Karpas-422 (cell line): ENCODE measurements around the gene ATP8A1. TPM values are rescaled to one million over a fixed set of nuclear protein-coding genes. Genes with fewer than 3 reads are reported as not detected.

Source experiments
- DNase-seq: peaks from one replicate; pipeline ENCODE4 v3.0.0-alpha.2; 2015
- H2AFZ ChIP-seq: fragments of 200-600 bp; sonication (generic); 2 replicates; pipeline ENCODE4 v1.6.1; 2014; ENCODE audit warnings: antibody characterized with exemption, low read length, mixed read lengths
- H3K27ac ChIP-seq: fragments of 200-600 bp; sonication (generic); 2 replicates; pipeline ENCODE4 v1.5.1; 2014; ENCODE audit warnings: mild to moderate bottlenecking, low read length, moderate library complexity
- H3K27me3 ChIP-seq: fragments of 200-600 bp; sonication (generic); 2 replicates; pipeline ENCODE4 v1.6.1; 2014; ENCODE audit warnings: low read length, mixed read lengths
- H3K36me3 ChIP-seq: fragments of 200-600 bp; sonication (generic); 2 replicates; pipeline ENCODE4 v1.6.1; 2014; ENCODE audit warnings: low read length, mixed read lengths; ENCODE audit not compliant: insufficient read depth
- H3K4me1 ChIP-seq: fragments of 200-600 bp; sonication (generic); 2 replicates; pipeline ENCODE4 v1.6.1; 2014; ENCODE audit warnings: mild to moderate bottlenecking, low read length, mixed read lengths
- H3K4me2 ChIP-seq: fragments of 200-600 bp; sonication (generic); 2 replicates; pipeline ENCODE4 v1.6.1; 2014; ENCODE audit warnings: low read length, low read depth, mild to moderate bottlenecking; ENCODE audit not compliant: poor library complexity, severe bottlenecking
- H3K4me3 ChIP-seq: fragments of 200-600 bp; sonication (generic); 2 replicates; pipeline ENCODE4 v1.5.1; 2014; ENCODE audit warnings: mild to moderate bottlenecking, antibody characterized with exemption, low read length, mixed read lengths
- H3K79me2 ChIP-seq: fragments of 200-600 bp; sonication (generic); 2 replicates; pipeline ENCODE4 v1.6.1; 2014; ENCODE audit warnings: mild to moderate bottlenecking, low read length, mixed read lengths
- H3K9ac ChIP-seq: fragments of 200-600 bp; sonication (generic); 2 replicates; pipeline ENCODE4 v1.6.0; 2014; ENCODE audit warnings: low read length
- H3K9me2 ChIP-seq: fragments of 200-600 bp; sonication (generic), shearing (Covaris generic); replicated peaks from 2 replicates; pipeline ENCODE4 v1.6.0; 2014; ENCODE audit warnings: mild to moderate bottlenecking, low read length, moderate library complexity; ENCODE audit not compliant: insufficient read depth
- H3K9me3 ChIP-seq: fragments of 300-700, 200-600 bp; sonication (generic); 2 replicates; pipeline ENCODE4 v1.6.1; 2014; ENCODE audit warnings: low read length, mixed read lengths
- H4K20me1 ChIP-seq: fragments of 200-600 bp; sonication (generic); 2 replicates; pipeline ENCODE4 v1.6.1; 2014; ENCODE audit warnings: mild to moderate bottlenecking, antibody characterized with exemption, low read length, low read depth; ENCODE audit not compliant: insufficient read depth
- total RNA-seq: library from RNA; depleted of rRNA; stranded (reverse); fragments of >200 nt; shearing (Covaris generic); gene quantifications from 2 replicates; pipeline ENCODE4 v1.2.3, GENCODE V29; 2014; ENCODE audit warnings: low replicate concordance

The ATP8A1 gene
- total RNA-seq, 1 experiment from 2014 or later: 67.2 TPM

DNA sequence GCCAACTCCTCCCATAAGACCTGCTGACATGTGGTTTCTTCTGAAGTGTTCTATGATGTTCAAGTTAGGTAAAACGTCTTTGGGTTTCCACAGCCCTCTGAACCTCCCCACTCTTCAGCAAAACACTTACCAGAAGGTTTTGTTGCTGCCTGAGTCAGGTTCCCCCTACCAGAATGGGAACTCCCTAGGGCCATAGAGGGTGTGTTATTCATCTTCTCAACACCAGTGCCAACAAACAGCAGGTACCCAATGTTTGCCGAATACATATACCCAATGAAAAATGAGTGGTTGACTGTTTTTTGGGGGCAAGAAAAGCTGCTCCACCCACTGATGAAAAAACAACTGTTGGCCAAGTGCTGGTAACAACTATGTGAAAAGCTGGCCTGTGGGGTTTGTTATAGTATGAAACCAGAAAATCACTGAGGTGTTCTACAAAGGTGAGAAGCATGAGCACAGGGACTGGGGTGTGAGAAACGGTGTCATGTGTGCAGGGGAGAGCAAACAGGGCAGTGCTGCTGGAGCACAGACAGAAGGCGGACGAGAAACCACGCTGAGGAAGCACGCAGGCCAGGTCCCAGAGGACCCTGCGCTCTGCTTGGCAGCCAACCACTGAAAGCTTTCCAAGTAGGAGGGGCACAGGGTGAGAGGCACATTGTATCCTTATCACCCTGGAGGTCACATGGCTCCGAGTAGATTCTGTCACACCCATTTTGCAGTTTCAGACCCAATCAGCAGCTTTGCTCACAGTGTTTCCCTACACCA lies 28.8 kb downstream of the ATP8A1 start:
- no peaks in the 10 kb centered on the region for H3K9me3 ChIP-seq
- peaks cover 89% of the 10 kb centered on the region for H3K79me2 ChIP-seq
- H3K27ac ChIP-seq: peak overlapping the region; percentile 81
- H3K9ac ChIP-seq: peak overlapping the region; percentile 46
- peak; percentile 90 for DNase-seq
- peak overlapping the region; percentile 63 for H3K4me2 ChIP-seq
- no peaks in the 10 kb centered on the region for H3K9me2 ChIP-seq
- H3K4me1 ChIP-seq: peaks cover 87% of the 10 kb centered on the region
- H3K27me3 ChIP-seq: no peaks in the 10 kb centered on the region
- peaks cover 4% of the 10 kb centered on the region for H3K36me3 ChIP-seq
- H4K20me1 ChIP-seq: no peaks in the 10 kb centered on the region
- H2AFZ ChIP-seq: no peak overlapping the region
- H3K4me3 ChIP-seq: peak overlapping the region; percentile 33; the same call in 1 of the 2 replicates

DNA sequence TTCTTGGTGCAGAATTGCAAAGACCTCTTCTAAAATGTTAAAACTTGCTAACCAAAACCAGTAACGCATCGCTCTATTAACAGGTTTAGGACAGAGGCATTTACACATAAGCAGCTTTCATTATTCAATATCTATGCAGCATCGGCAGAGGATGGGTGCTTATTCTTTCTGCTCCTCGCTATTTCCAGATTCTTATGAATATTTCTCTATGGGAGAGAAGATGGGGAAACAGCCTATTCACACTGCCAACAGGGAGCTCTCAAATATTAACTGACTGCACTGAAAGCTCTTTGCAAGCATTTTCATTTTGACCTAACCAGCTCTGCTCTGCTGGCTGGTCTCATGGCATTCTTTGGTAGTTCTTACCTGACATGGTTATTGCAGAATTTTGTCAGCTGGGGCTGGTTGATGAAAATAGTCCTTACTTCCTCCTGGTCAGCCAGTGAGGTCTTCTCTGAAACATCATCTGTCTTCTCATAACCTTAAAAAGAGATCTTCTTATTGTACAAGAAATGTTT lies 30.2 kb downstream of the ATP8A1 start:
- H3K9me2 ChIP-seq: no peaks in the 10 kb centered on the region
- no peaks in the 10 kb centered on the region for H3K27me3 ChIP-seq
- peaks cover 81% of the 10 kb centered on the region for H3K79me2 ChIP-seq
- peak overlapping the region; percentile 81 for H3K27ac ChIP-seq
- no peak overlapping the region for H3K4me3 ChIP-seq
- peak overlapping the region; percentile 63 for H3K4me2 ChIP-seq
- H3K36me3 ChIP-seq: peaks cover 4% of the 10 kb centered on the region
- no peak overlapping the region for H2AFZ ChIP-seq
- no peak for DNase-seq
- H4K20me1 ChIP-seq: no peaks in the 10 kb centered on the region
- H3K9ac ChIP-seq: peak overlapping the region; percentile 15; the same call in 1 of the 2 replicates
- H3K4me1 ChIP-seq: peaks cover 73% of the 10 kb centered on the region
- H3K9me3 ChIP-seq: no peaks in the 10 kb centered on the region

DNA sequence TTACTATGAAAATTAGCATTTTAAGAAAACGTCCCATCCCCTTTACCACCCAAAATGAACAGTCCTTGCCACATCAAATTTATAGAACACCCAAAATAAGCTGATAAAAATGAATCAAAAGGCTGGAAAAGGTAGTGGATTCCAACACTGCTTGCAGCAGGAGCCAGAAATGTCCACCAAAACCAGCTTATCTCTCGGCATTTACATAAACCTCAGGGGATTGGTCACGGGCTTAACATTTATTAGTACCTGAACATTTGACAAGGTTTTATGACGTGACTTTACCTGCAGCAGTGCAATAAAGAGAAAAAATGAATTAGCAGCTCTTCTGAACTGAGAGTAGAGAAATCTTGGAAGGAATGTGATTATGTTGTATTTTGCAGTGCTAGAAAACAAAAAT lies 31.6 kb downstream of the ATP8A1 start:
- peak overlapping the region; percentile 43 for H3K4me2 ChIP-seq
- no peaks in the 10 kb centered on the region for H3K9me2 ChIP-seq
- no peak overlapping the region for H2AFZ ChIP-seq
- H3K79me2 ChIP-seq: peaks cover 81% of the 10 kb centered on the region
- H3K36me3 ChIP-seq: peaks cover 4% of the 10 kb centered on the region
- H3K4me3 ChIP-seq: peak overlapping the region; percentile 9; the same call in 1 of the 2 replicates
- H3K27me3 ChIP-seq: no peaks in the 10 kb centered on the region
- no peaks in the 10 kb centered on the region for H3K9me3 ChIP-seq
- peak overlapping the region; percentile 35; the same call in 1 of the 2 replicates for H3K27ac ChIP-seq
- DNase-seq: no peak
- peaks cover 74% of the 10 kb centered on the region for H3K4me1 ChIP-seq
- H4K20me1 ChIP-seq: no peaks in the 10 kb centered on the region
- no peak overlapping the region for H3K9ac ChIP-seq

DNA sequence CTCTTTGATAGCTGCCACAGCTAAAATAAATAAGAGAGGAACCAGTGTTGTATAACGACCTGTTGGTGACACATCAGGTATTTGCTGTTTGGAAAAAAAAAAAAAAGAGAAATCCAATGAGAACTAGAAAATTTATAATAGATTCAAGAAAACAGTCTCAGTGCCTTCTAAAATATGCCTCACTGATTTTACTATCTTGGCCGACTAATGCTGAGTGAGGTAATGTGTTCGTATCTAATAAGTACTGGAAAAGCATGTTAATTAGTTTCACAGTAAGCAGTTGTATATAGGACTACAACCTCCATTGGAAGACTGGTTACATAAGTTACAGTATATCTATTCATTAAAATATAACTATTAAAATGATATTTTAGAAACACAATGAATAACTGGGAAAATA lies 32.4 kb downstream of the ATP8A1 start:
- H3K27ac ChIP-seq: no peak overlapping the region
- peaks cover 67% of the 10 kb centered on the region for H3K4me1 ChIP-seq
- no peaks in the 10 kb centered on the region for H3K27me3 ChIP-seq
- H3K9ac ChIP-seq: no peak overlapping the region
- H3K79me2 ChIP-seq: peaks cover 81% of the 10 kb centered on the region
- H3K9me2 ChIP-seq: no peaks in the 10 kb centered on the region
- DNase-seq: no peak
- no peak overlapping the region for H2AFZ ChIP-seq
- H3K9me3 ChIP-seq: no peaks in the 10 kb centered on the region
- no peak overlapping the region for H3K4me2 ChIP-seq
- H3K36me3 ChIP-seq: peaks cover 4% of the 10 kb centered on the region
- H3K4me3 ChIP-seq: no peak overlapping the region
- H4K20me1 ChIP-seq: no peaks in the 10 kb centered on the region

DNA sequence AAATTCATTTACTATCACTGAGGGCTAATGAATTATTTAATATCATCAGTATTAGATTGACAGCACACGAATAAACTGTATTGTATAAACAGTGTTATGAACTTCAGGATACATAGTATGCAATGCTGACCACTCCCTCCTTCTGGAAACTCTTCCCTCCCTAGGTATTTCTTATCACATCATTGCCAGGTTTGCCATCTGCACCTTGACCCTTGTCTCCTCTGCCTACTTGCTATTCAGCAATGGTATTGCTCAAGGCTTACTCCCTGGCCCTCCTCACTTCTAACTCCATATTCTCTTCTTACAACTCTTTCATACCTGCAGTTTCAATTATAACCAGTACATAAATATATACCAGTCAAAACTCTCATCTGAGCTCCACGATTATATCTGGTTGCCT lies 38.9 kb downstream of the ATP8A1 start:
- Histone ChIP-seq H3K9me2 (no peaks in the 10 kb centered on the region), H3K4me2 (no peak overlapping the region), H3K36me3 (peaks cover 11% of the 10 kb centered on the region; the same call in 1 of the 2 replicates), H2AFZ (no peak overlapping the region), H3K79me2 (peaks cover 42% of the 10 kb centered on the region), H3K4me1 (peaks cover 8% of the 10 kb centered on the region), H4K20me1 (no peaks in the 10 kb centered on the region), H3K4me3 (no peak overlapping the region), H3K9me3 (no peaks in the 10 kb centered on the region), H3K27me3 (no peaks in the 10 kb centered on the region), H3K27ac (no peak overlapping the region), H3K9ac (no peak overlapping the region)
- DNase-seq: no peak

GRCh38 chr4:42617030-42617429 lies 39.9 kb downstream of the ATP8A1 start:
- no peak overlapping the region for H2AFZ ChIP-seq
- H3K27ac ChIP-seq: no peak overlapping the region

GRCh38 chr4:42616572-42616971 lies 40.3 kb downstream of the ATP8A1 start:
- H3K4me1 ChIP-seq: peaks cover 8% of the 10 kb centered on the region
- peaks cover 11% of the 10 kb centered on the region; the same call in 1 of the 2 replicates for H3K36me3 ChIP-seq
- no peak overlapping the region for H3K4me2 ChIP-seq
- H3K79me2 ChIP-seq: peaks cover 39% of the 10 kb centered on the region
- H3K9ac ChIP-seq: no peak overlapping the region
- no peaks in the 10 kb centered on the region for H4K20me1 ChIP-seq
- no peak overlapping the region for H3K27ac ChIP-seq
- no peaks in the 10 kb centered on the region for H3K9me2 ChIP-seq
- H3K27me3 ChIP-seq: no peaks in the 10 kb centered on the region
- no peak overlapping the region for H3K4me3 ChIP-seq
- DNase-seq: no peak
- no peaks in the 10 kb centered on the region for H3K9me3 ChIP-seq
- no peak overlapping the region for H2AFZ ChIP-seq

More at GRCh38 chr4:42617030-42617429, 39.9 kb downstream of the ATP8A1 start:
- Histone ChIP-seq H3K36me3 (peaks cover 11% of the 10 kb centered on the region; the same call in 1 of the 2 replicates), H3K4me3 (no peak overlapping the region), H3K9me3 (no peaks in the 10 kb centered on the region), H3K9ac (no peak overlapping the region), H3K4me1 (peaks cover 8% of the 10 kb centered on the region), H3K79me2 (peaks cover 43% of the 10 kb centered on the region), H3K27me3 (no peaks in the 10 kb centered on the region), H3K4me2 (no peak overlapping the region), H3K9me2 (no peaks in the 10 kb centered on the region), H4K20me1 (no peaks in the 10 kb centered on the region)
- DNase-seq: no peak

DNA sequence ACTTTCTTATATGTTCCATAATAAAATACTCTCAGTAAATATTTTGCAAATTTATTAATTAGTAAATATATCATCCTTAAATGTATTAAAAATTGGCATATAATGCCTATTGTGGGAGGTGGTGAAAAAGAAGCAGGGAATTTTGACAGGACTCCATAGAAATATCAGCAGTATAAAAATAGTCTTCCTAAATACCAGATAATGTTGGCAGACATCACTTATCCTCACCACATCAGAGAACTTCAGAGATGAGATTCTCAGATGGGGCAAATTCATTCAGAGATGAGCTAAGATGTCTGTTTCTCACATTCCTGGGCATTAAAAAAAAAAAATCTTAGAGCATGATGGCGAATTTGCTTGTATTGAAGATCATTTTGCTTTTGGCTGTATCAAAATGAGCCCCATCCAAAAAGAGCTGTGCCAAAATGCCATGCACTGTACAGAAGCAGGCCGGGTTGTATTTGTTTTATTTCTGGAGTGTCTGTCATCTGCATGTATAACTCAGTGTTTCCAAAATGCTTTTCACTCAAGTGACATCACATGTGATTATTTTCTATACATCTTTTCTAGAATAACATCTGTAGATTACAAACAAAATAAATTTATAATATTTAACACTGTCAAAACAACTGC lies 41.7 kb downstream of the ATP8A1 start:
- H3K9me2 ChIP-seq: no peaks in the 10 kb centered on the region
- H3K4me3 ChIP-seq: no peak overlapping the region
- no peak overlapping the region for H3K9ac ChIP-seq
- no peak overlapping the region for H3K27ac ChIP-seq
- H3K36me3 ChIP-seq: peaks cover 17% of the 10 kb centered on the region; the same call in 1 of the 2 replicates
- H4K20me1 ChIP-seq: no peaks in the 10 kb centered on the region
- H3K27me3 ChIP-seq: no peaks in the 10 kb centered on the region
- H3K79me2 ChIP-seq: peaks cover 27% of the 10 kb centered on the region
- no peak overlapping the region for H2AFZ ChIP-seq
- H3K4me1 ChIP-seq: peaks cover 12% of the 10 kb centered on the region
- no peak overlapping the region for H3K4me2 ChIP-seq
- no peak for DNase-seq
- no peaks in the 10 kb centered on the region for H3K9me3 ChIP-seq
